HPDE6-E6E7 (cell line): ENCODE measurements around the gene RUNX3.
"Not testable (repeated sequence)": the region's sequence is repeated elsewhere in the genome, so short reads cannot be mapped to it uniquely, and the experiment has no call there.

Source experiments
- DNase-seq: peaks from one replicate; pipeline ENCODE4 v3.0.0; 2011; ENCODE audit warnings: missing footprints; ENCODE audit errors: extremely low spot score

The RUNX3 gene

GRCh38 chr1:24901791-24902470 is 28.1 kb downstream of the RUNX3 start:
- no peak for DNase-seq

DNA sequence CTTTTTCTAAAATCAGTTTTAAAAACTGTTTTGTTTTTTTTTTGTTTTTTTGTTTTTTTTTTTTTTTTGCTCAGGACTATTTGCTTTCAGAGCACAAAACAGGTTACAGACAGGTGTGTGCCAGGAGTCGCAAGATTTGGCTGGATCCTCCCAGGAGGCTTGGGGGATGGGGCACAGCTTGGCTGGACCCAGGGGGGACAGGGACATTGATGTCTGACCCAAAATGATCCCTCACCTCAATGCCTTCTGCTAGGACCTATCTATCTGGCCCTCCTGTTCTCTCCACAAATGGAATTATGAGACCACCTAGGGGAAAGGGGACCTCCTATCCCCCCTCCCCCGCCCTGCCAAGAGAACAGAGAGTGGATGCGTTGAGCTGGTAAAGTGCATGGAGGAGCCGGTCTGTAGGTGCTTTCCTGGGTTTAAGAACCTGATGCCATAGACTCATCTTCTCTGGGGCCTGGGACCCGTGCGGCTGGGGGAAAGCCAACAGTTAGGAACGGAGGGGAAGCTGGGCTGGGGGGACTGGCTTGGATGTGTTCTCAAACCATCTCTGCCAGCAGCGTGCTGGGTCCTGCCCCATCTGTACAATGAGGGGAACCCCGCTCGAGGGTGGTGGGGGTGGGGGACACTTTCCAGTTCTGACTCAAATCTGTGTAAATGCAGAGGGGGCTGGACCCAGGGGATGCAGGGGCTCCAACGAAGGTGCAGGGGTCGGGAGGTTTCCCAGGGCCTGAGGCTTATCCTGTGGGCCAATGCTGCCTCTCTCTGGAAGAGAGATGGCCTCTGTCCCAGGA is 28.9 kb downstream of the RUNX3 start:
- no peak for DNase-seq

DNA sequence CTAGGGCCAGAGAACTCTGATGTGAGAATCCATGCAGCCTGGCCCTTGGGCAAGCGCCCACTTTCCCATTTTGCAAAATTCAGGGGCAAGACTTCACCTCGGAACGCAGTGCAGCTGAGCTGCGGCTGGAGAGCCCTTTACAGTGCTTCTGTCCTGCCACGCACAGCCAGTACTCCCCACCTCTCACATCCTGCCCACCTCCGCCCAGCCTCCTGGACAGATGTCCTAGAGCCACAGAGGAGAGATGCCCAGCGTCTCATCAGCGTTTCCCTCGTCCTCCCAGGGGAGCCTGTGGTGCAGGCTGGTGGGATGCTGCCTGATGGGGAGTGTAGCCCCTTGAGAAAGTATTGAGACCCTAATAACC is 29.6 kb downstream of the RUNX3 start:
- DNase-seq = no peak

GRCh38 chr1:24899581-24900485 is 30.2 kb downstream of the RUNX3 start:
- no peak for DNase-seq

DNA sequence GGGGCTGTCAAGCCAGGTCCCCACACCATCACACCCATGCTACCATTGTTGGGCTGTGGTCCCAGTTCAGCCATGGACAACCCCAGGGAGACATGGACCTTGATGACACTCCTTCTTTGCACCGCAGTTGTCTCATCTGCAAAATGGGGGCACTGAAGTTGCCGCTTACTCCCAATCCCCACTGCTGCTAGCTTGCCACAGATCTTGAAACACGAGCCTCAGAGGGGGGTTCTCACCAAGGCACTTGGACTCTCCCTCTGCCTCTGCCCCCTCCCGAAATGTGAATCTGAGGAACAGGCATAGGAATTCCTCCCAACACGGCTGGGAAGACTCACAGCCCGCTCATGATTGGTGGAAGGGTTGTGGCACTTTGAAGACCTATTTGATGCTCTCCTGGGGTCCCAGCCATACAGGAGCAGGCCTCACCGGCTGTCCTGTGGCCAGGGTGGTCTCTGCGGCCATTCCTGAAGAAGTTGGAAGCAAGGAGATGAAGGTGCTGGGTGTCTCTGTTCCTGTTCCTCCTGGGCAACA is 31.1 kb downstream of the RUNX3 start:
- no peak for DNase-seq

DNA sequence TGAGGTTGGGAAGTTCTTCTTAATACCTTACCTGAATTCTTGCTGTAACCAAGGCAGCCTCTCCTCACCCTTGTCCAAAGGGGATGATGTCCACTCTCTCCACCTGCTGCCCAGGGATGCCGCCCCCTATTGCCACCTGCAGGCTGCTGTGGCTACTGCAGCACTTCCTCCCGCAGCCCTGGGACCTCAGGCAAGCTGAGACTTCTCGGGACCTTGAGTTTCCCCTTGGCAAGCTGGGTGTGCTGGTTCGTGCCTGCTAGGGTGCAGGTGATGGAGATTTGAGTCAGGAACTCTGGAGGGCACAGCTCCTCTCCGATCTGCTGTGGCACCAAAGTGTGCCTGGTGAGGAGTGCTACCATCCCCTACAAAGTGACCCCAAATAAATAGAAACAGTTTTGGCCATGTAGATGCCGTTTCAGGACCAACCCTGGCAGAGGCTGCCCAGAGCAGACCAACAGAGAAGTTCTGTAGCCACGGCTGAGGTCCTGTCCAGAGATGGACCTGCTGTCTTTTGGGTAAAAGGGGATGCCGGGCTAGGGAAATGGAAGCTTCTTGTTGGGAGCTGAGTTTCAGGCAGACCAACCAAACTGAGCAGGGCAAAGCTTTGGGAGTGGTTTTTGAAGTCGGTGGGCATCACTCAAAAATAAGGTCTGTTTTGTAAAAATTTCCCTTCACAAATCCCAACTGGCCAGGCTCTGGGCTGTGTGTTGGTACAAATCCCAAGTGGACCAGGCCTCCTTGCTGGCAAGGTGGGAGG is 31.7 kb downstream of the RUNX3 start:
- DNase-seq = peak; percentile 60

GRCh38 chr1:24897263-24898151 is 32.6 kb downstream of the RUNX3 start:
- DNase-seq = no peak

DNA sequence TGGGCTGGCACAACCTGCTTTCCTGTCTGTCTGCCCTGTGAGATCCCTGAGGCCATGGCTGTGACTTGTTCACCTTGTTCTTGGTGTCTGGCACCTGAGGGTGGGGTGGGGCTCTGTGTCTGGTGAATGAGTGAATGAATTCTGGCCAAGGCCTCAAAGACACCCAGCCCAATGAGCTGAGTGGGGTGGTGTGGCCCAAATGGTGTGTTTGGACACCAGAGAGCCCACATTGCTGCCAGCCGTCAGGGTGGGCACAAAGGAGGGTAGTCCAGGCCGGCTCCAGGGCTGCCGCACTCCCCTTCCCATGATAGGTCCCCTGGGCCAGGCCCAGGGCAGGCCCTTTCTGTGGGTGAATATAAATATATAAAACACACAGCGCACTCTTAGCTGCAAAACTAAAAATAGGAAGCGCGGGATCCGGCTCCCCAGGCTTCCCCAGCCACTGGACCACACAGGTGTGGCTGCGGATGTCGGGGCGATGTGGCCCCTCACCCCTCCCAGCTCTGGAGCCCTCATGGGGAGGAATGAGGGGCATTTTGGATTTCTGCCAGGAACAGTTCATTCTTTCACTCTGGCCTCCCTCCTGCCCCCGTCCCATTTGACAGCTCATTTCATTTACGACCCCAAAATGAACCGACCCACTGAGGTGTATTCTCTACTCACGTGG is 33.3 kb downstream of the RUNX3 start:
- DNase-seq = no peak

GRCh38 chr1:24896176-24896575 is 33.9 kb downstream of the RUNX3 start:
- no peak for DNase-seq

GRCh38 chr1:24895511-24895910 is 34.6 kb downstream of the RUNX3 start:
- no peak for DNase-seq

DNA sequence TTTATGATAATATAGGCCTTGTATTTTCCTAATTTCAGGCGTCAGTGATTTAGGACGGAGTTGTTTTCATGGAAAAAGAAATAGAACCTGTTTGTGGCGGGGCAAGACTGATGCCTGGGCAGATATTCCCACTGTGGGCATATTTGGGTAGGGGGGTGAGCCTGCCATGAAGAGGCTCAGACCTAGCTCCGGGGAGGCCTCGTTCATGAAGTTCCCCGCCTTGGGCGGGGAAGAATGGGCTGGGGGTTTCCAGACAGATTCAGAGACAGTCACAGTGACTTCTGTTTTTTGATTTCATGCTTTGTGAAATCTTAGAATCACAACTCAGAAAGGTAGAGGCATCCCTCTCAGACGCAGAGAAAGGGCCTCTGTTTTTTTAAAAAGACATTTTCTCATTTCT is 36.1 kb downstream of the RUNX3 start:
- no peak for DNase-seq

DNA sequence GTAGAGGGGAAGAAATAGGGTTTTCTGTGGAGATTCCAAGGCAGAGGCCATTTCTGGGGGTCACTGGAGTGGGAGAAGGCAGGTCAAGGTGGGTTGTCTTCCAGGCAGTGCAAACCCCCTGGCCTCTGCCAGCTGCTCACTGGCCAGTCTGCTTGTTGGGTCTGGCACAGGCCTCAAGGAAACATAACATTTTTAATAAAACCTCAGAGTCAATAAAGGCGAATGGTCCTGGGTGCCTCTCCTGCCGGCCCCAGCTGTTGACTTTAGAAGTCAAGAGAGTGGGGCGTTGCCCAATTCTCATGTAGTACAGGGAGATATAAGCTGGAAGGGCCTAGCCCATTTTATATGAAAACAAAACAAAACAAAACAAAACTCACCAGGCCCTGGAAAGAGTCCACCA is 36.6 kb downstream of the RUNX3 start:
- DNase-seq = no peak

DNA sequence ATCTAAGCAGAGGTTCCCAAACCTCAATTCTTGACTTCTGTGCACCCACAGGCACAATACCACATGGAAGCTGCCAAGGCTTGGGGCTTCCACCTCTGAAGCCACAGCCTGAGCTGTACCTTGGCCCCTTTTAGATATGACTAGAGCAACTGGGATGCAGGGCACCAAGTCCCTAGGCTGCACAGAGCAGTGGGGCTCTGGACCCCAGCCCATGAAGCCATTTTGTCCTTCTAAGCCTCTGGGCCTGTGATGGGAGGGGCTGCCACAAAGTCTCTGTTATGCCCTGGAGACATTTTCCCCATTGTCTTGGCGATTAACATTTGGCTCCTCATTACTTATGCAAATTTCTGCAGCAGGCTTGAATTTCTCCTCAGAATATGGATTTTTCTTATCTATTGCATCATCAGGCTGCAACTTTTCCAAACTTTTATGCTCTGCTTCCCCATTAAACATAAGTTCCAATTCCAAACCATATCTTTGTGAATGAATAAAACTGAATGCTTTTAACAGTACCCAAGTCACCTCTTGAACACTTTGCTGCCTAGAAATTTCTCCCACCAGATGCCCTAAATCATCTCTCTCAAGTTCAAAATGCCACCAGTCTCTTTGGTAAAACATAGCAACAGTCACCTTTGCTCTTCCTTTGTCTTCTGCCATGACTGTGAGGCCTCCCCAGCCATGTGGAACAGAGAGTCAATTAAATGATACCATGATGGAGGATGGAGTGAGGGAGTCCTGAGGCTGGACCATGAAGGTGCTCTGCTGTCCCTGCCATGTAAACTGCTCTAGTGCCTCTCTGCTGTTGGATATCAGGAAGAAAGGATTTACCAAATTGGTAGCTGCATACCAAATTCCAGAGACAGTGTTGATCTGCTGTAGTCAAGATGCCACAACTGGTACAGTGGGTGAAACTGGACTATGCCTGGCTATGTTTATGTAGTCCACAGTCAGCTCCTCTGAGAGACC is 37.6 kb downstream of the RUNX3 start:
- no peak for DNase-seq

- not testable (repeated sequence) for DNase-seq
These were observed 38.7 kb downstream of the RUNX3 start for GRCh38 chr1:24891367-24891766.

DNA sequence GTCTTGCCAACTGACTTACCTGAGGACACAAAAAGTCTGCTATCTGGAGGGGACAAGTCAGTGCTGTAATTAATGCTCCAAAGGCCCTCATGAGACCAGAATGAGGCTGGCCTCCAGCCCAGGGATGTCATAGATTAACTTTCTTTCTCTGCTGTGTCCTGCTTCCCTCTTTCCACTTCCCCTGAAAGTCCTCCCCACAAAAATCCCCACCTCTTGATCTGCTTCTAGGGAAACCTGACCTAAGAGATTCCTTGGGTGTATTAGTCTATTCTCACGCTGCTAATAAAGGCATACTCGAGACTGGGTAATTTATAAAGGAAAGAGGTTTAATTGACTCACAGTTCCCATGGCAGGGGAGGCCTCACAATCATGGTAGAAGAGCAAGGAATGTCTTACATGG is 39.2 kb downstream of the RUNX3 start:
- no peak for DNase-seq

GRCh38 chr1:24888971-24889676 is 41.0 kb downstream of the RUNX3 start:
- no peak for DNase-seq

GRCh38 chr1:24888061-24888970 is 41.8 kb downstream of the RUNX3 start:
- no peak for DNase-seq
